ENCODE measurements around the gene ZNF524.
"Not testable (repeated sequence)": the region's sequence is repeated elsewhere in the genome, so short reads cannot be mapped to it uniquely, and the experiment has no call there.

Gene ZNF524

GRCh38 chr19:55599842-55600661 lies at the start of gene ZNF524:
Gene ZNF524, plus strand, starts transcription at chr19:55600288. Its CDS starts 1,825 bp downstream, at chr19:55602113.
- DNase-seq: peak; percentile 39 to 85

GRCh38 chr19:55550321-55550650 lies 49.8 kb upstream of the ZNF524 start:
- DNase-seq: no peak

GRCh38 chr19:55552206-55552605 lies 47.9 kb upstream of the ZNF524 start:
- DNase-seq: no peak

GRCh38 chr19:55552620-55553019 lies 47.5 kb upstream of the ZNF524 start:
- no peak for DNase-seq

- DNase-seq: no peak
Observed at GRCh38 chr19:55553217-55554182, 46.6 kb upstream of the ZNF524 start.

GRCh38 chr19:55554302-55554701 lies 45.8 kb upstream of the ZNF524 start:
- no peak for DNase-seq

- no peak for DNase-seq
Observed at GRCh38 chr19:55554741-55555152, 45.3 kb upstream of the ZNF524 start.

- no peak for DNase-seq
Observed at GRCh38 chr19:55559684-55560083, 40.4 kb upstream of the ZNF524 start.

GRCh38 chr19:55563261-55563690 lies 36.8 kb upstream of the ZNF524 start:
- no peak for DNase-seq

- DNase-seq: no peak
Observed at GRCh38 chr19:55566823-55567222, 33.3 kb upstream of the ZNF524 start.

- no peak for DNase-seq
Observed at GRCh38 chr19:55567708-55568328, 32.3 kb upstream of the ZNF524 start.

GRCh38 chr19:55569477-55569876 lies 30.6 kb upstream of the ZNF524 start:
- not testable (repeated sequence) for DNase-seq

GRCh38 chr19:55573929-55574328 lies 26.2 kb upstream of the ZNF524 start:
- not testable (repeated sequence) for DNase-seq

- DNase-seq: no peak
Observed at GRCh38 chr19:55576746-55577145, 23.3 kb upstream of the ZNF524 start.

- no peak for DNase-seq
Observed at GRCh38 chr19:55578031-55578760, 21.9 kb upstream of the ZNF524 start.

GRCh38 chr19:55578761-55579747 lies 21.0 kb upstream of the ZNF524 start:
- no peak for DNase-seq

- no peak for DNase-seq
Observed at GRCh38 chr19:55579766-55580621, 20.1 kb upstream of the ZNF524 start.

GRCh38 chr19:55580628-55581144 lies 19.4 kb upstream of the ZNF524 start, which contains the start of gene ZNF579:
Gene ZNF579, minus strand, starts transcription at chr19:55580848. Its CDS starts 1,209 bp downstream, at chr19:55579639.
- peak; percentile 54 to 73 for DNase-seq

- no peak for DNase-seq
Observed at GRCh38 chr19:55581145-55581822, 18.8 kb upstream of the ZNF524 start.

All from SW 1271 (cell line).